Fibroblast of the aortic adventitia (primary cell): ENCODE data around the gene ABCA2. TPM values are rescaled to one million over a fixed set of nuclear protein-coding genes. Genes with fewer than 3 reads are reported as not detected.

Source experiments
- DNase-seq: peaks from one replicate; pipeline ENCODE4 v3.0.0-alpha.2; 2010; ENCODE audit warnings: low read depth
- H3K4me3 ChIP-seq: 2 replicates; pipeline ENCODE4 v1.5.1; 2011; ENCODE audit warnings: low read depth, mild to moderate bottlenecking, control low read depth, low read length, moderate library complexity
- CTCF ChIP-seq: IDR thresholded peaks from 2 replicates; pipeline ENCODE4 v1.5.1; 2011; ENCODE audit warnings: mild to moderate bottlenecking, low read length, control low read depth, inconsistent platforms; ENCODE audit not compliant: insufficient read depth
- total RNA-seq: library from RNA; depleted of rRNA; stranded (reverse); fragments of >200 nt; gene quantifications from 2 replicates; pipeline ENCODE4 v1.2.3, GENCODE V29; 2012; ENCODE audit warnings: low replicate concordance

Gene ABCA2
- total RNA-seq, 1 donor: 21.0 TPM

- no peak for TF ChIP-seq CTCF
- no peak for DNase-seq
- no peak overlapping the region for H3K4me3 ChIP-seq
These were observed 34.3 kb upstream of the ABCA2 start for GRCh38 chr9:137062384-137062783.

GRCh38 chr9:137058521-137059234, 30.6 kb upstream of the ABCA2 start:
- no peak for DNase-seq

GRCh38 chr9:137057545-137057944, 29.5 kb upstream of the ABCA2 start:
- TF ChIP-seq CTCF: no peak
- H3K4me3 ChIP-seq: no peak overlapping the region
- DNase-seq: peak; percentile 45

More at GRCh38 chr9:137058521-137059234, 30.6 kb upstream of the ABCA2 start:
- H3K4me3 ChIP-seq: no peak overlapping the region
- TF ChIP-seq CTCF: no peak

- H3K4me3 ChIP-seq: no peak overlapping the region
- TF ChIP-seq CTCF: no peak
These were observed 28.8 kb upstream of the ABCA2 start for GRCh38 chr9:137056739-137057415.

GRCh38 chr9:137055385-137056364, 27.6 kb upstream of the ABCA2 start:
- no peak for TF ChIP-seq CTCF
- peak; percentile 97 for DNase-seq

More at GRCh38 chr9:137056739-137057415, 28.8 kb upstream of the ABCA2 start:
- no peak for DNase-seq

GRCh38 chr9:137054932-137055384, 26.9 kb upstream of the ABCA2 start:
- DNase-seq: no peak
- H3K4me3 ChIP-seq: no peak overlapping the region
- TF ChIP-seq CTCF: no peak

More at GRCh38 chr9:137055385-137056364, 27.6 kb upstream of the ABCA2 start:
- no peak overlapping the region for H3K4me3 ChIP-seq
